Fibroblast of lung (primary cell): ENCODE data around the gene LIN28A.

Source experiments
- EZH2 ChIP-seq: IDR thresholded peaks from 2 replicates; pipeline ENCODE4 v1.5.1; 2012; ENCODE audit warnings: low read length, control low read depth, mild to moderate bottlenecking; ENCODE audit errors: missing control alignments
- TF ChIP-seq, protein P1 (sequence below), 2 donors: IDR thresholded peaks in 1 of 2; conservative IDR thresholded peaks in 1 of 2; 1 replicate in 1 of 2; 2 replicates in 1 of 2; pipeline ENCODE4 v1.5.1; 2011 to 2012; ENCODE audit warnings: low read length in 2 of 2, control low read depth in 1 of 2, inconsistent platforms in 1 of 2, low read depth in 1 of 2, mild to moderate bottlenecking in 1 of 2

DNA sequence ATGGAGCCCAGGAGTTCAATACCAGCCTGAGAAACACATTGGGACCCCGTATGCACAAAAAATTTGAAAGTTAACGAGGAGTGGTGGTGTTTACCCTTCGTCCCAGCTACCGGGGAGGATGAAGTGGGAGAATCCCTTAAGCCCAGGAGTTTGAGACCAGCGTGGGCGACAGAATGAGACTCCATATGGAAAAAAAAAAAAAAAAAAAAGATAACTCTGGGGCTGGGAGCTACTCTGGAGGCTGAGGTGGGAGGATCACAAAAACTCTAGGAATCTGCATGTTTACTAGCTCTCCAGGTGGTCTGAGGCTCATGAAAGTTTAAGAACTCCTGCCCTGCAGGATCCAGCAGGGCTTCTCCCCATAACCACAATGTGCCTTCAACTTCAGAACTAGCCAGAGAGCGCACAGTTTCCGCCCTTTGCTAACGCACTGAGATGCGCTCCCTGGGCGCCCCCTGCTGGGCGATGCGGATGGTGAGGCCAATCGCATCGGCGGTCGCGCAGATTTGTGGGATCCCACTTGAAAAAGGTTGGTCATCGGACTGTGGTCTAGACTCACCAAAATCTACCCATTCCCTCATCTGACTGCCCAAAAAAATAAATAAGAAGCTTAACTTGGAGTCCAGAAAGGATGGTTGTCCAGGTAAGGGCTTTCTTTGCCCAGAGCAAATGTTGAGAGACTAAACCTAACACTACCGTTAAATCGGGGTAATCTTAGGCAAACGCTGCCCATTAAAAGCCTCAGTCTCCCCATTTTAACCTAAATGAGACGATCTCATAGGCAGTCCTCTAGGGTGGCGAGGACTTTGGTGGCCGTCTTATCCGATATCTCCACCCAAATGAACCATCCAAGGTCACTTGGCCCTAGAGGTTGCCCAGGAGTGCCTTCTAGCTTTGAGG, 46.8 kb upstream of the LIN28A start:
- TF ChIP-seq, protein P1, sequence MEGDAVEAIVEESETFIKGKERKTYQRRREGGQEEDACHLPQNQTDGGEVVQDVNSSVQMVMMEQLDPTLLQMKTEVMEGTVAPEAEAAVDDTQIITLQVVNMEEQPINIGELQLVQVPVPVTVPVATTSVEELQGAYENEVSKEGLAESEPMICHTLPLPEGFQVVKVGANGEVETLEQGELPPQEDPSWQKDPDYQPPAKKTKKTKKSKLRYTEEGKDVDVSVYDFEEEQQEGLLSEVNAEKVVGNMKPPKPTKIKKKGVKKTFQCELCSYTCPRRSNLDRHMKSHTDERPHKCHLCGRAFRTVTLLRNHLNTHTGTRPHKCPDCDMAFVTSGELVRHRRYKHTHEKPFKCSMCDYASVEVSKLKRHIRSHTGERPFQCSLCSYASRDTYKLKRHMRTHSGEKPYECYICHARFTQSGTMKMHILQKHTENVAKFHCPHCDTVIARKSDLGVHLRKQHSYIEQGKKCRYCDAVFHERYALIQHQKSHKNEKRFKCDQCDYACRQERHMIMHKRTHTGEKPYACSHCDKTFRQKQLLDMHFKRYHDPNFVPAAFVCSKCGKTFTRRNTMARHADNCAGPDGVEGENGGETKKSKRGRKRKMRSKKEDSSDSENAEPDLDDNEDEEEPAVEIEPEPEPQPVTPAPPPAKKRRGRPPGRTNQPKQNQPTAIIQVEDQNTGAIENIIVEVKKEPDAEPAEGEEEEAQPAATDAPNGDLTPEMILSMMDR (conservative IDR thresholded peaks at IDR 0.05 in 1 of 2, IDR thresholded peaks at IDR 0.05 in 1 of 2; ENCODE audit: low read depth in 1 of 2, low read length in 2 of 2): peak; percentile 89 to 95
- no peak for TF ChIP-seq EZH2
